H1 (cell line): ENCODE data around the gene KCNQ1. TPM values are rescaled to one million over a fixed set of nuclear protein-coding genes. Genes with fewer than 3 reads are reported as not detected.

Experiments
- FOSL1 ChIP-seq: IDR thresholded peaks from 2 replicates; pipeline ENCODE4 v1.6.1; 2011; ENCODE audit warnings: mild to moderate bottlenecking, low read depth, low read length, moderate library complexity; ENCODE audit not compliant: insufficient read depth
- HDAC2 ChIP-seq, 2 experiments: fragments of 300-600 bp in 1 of 2; sonication (generic) in 1 of 2; IDR thresholded peaks; 2 replicates each; pipeline ENCODE4 v1.6.1; 2011 to 2012; ENCODE audit warnings: low read depth in 2 of 2, low read length in 2 of 2, mild to moderate bottlenecking in 2 of 2, moderate library complexity in 2 of 2, borderline replicate concordance in 1 of 2, inconsistent platforms in 1 of 2
- NRF1 ChIP-seq: IDR thresholded peaks from 2 replicates; pipeline ENCODE4 v1.6.1; 2011; ENCODE audit warnings: mild to moderate bottlenecking, low read depth, low read length, improper control_type of control experiment
- POLR2AphosphoS5 ChIP-seq: IDR thresholded peaks from 2 replicates; pipeline ENCODE4 v1.6.1; 2011; ENCODE audit warnings: low read depth, low read length
- POU5F1 ChIP-seq: IDR thresholded peaks from 2 replicates; pipeline ENCODE4 v1.6.1; 2011; ENCODE audit warnings: low read depth, mild to moderate bottlenecking, low read length, moderate library complexity
- SIRT6 ChIP-seq: IDR thresholded peaks from one replicate; pipeline ENCODE4 v1.7.1; 2012; ENCODE audit warnings: low read length, inconsistent platforms
- TBP ChIP-seq: IDR thresholded peaks from 2 replicates; pipeline ENCODE4 v1.6.1; 2011; ENCODE audit warnings: low read depth, low read length, improper control_type of control experiment
- polyA plus RNA-seq, 7 experiments: library from polyadenylated mRNA; depleted of rRNA in 3 of 7; stranded (reverse) in 5 of 7; unstranded in 2 of 7; fragments of >200 nt in 5 of 7; fragments of 200-250 nt in 2 of 7; gene quantifications; 1 replicate in 5 of 7; 2 replicates in 1 of 7; 4 replicates in 1 of 7; pipeline versions ENCODE4 v1.2.1 to v1.2.3, GENCODE V29; 2011 to 2013; ENCODE audit warnings: missing spikeins in 2 of 7, mixed read lengths in 2 of 7
- total RNA-seq: library from RNA; stranded (reverse); fragmentation: NEBNext Ultra II Directional; extraction: Animal tissue kit (Norgen Biotek cat#: 25700); gene quantifications from 2 replicates; pipeline ENCODE4 v1.2.1, GENCODE V29; 2021
- TF ChIP-seq, protein P1 (sequence below): fragments of 300-600 bp; sonication (generic); IDR thresholded peaks from 2 replicates; pipeline ENCODE4 v1.7.1; 2012; ENCODE audit warnings: low read length, moderate library complexity, mild to moderate bottlenecking, inconsistent platforms; ENCODE audit not compliant: insufficient replicate concordance
- TF ChIP-seq, protein P2 (sequence below): IDR thresholded peaks from 2 replicates; pipeline ENCODE4 v1.6.1; 2011; ENCODE audit warnings: low read length, improper control_type of control experiment

KCNQ1 gene
- total and polyA plus RNA-seq, 2 of the 8 experiments (the other 6 are each of a cell fraction or from before 2014, with no cell fraction given), result 1.9 to 2.0 TPM

DNA sequence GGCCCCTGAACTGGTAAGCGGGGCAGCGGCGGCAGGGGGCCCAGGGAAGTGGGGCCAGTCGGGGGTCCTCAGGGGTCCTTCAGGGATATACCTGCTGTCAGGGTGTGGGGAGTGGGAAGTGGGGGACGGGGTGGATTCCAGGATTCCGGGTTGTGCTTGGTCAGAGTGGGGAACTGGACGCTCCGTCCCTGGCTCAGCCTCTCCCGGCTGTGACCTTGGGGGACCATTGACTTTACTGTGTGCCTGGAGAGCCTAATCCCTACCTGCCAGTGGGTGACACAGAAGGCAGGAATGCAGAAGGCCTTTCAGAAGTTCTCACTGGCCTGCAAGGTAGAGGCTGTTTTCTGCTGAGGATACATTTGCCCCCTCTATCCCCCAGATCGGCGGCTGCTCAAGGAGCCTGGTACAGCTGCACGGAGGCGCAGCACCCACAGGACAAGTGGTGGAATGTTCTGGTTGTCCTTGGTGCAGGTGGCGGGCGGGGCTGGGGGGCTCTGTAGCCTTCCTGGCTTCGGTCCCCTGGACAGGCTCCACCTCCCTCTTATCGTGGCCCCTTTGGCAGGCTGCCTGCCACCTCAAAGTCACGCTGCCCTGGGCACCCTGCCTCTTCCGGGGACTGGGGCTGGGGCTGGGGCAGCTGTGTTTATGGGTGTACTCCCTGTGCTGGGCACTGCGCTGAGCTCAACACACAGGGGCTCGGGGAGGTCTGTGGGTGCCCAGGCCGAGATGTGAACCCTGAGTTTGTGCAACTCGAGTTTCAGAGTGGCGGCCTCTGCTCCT, 18.4 kb downstream of the KCNQ1 start (continued):
- TF ChIP-seq, protein P1, sequence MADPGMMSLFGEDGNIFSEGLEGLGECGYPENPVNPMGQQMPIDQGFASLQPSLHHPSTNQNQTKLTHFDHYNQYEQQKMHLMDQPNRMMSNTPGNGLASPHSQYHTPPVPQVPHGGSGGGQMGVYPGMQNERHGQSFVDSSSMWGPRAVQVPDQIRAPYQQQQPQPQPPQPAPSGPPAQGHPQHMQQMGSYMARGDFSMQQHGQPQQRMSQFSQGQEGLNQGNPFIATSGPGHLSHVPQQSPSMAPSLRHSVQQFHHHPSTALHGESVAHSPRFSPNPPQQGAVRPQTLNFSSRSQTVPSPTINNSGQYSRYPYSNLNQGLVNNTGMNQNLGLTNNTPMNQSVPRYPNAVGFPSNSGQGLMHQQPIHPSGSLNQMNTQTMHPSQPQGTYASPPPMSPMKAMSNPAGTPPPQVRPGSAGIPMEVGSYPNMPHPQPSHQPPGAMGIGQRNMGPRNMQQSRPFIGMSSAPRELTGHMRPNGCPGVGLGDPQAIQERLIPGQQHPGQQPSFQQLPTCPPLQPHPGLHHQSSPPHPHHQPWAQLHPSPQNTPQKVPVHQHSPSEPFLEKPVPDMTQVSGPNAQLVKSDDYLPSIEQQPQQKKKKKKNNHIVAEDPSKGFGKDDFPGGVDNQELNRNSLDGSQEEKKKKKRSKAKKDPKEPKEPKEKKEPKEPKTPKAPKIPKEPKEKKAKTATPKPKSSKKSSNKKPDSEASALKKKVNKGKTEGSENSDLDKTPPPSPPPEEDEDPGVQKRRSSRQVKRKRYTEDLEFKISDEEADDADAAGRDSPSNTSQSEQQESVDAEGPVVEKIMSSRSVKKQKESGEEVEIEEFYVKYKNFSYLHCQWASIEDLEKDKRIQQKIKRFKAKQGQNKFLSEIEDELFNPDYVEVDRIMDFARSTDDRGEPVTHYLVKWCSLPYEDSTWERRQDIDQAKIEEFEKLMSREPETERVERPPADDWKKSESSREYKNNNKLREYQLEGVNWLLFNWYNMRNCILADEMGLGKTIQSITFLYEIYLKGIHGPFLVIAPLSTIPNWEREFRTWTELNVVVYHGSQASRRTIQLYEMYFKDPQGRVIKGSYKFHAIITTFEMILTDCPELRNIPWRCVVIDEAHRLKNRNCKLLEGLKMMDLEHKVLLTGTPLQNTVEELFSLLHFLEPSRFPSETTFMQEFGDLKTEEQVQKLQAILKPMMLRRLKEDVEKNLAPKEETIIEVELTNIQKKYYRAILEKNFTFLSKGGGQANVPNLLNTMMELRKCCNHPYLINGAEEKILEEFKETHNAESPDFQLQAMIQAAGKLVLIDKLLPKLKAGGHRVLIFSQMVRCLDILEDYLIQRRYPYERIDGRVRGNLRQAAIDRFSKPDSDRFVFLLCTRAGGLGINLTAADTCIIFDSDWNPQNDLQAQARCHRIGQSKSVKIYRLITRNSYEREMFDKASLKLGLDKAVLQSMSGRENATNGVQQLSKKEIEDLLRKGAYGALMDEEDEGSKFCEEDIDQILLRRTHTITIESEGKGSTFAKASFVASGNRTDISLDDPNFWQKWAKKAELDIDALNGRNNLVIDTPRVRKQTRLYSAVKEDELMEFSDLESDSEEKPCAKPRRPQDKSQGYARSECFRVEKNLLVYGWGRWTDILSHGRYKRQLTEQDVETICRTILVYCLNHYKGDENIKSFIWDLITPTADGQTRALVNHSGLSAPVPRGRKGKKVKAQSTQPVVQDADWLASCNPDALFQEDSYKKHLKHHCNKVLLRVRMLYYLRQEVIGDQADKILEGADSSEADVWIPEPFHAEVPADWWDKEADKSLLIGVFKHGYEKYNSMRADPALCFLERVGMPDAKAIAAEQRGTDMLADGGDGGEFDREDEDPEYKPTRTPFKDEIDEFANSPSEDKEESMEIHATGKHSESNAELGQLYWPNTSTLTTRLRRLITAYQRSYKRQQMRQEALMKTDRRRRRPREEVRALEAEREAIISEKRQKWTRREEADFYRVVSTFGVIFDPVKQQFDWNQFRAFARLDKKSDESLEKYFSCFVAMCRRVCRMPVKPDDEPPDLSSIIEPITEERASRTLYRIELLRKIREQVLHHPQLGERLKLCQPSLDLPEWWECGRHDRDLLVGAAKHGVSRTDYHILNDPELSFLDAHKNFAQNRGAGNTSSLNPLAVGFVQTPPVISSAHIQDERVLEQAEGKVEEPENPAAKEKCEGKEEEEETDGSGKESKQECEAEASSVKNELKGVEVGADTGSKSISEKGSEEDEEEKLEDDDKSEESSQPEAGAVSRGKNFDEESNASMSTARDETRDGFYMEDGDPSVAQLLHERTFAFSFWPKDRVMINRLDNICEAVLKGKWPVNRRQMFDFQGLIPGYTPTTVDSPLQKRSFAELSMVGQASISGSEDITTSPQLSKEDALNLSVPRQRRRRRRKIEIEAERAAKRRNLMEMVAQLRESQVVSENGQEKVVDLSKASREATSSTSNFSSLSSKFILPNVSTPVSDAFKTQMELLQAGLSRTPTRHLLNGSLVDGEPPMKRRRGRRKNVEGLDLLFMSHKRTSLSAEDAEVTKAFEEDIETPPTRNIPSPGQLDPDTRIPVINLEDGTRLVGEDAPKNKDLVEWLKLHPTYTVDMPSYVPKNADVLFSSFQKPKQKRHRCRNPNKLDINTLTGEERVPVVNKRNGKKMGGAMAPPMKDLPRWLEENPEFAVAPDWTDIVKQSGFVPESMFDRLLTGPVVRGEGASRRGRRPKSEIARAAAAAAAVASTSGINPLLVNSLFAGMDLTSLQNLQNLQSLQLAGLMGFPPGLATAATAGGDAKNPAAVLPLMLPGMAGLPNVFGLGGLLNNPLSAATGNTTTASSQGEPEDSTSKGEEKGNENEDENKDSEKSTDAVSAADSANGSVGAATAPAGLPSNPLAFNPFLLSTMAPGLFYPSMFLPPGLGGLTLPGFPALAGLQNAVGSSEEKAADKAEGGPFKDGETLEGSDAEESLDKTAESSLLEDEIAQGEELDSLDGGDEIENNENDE, result no peak
- TF ChIP-seq NRF1, result no peak
- no peak for TF ChIP-seq TBP
- TF ChIP-seq POLR2AphosphoS5, result no peak
- no peak for TF ChIP-seq SIRT6
- TF ChIP-seq, protein P2, sequence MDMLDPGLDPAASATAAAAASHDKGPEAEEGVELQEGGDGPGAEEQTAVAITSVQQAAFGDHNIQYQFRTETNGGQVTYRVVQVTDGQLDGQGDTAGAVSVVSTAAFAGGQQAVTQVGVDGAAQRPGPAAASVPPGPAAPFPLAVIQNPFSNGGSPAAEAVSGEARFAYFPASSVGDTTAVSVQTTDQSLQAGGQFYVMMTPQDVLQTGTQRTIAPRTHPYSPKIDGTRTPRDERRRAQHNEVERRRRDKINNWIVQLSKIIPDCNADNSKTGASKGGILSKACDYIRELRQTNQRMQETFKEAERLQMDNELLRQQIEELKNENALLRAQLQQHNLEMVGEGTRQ, result no peak
- TF ChIP-seq HDAC2 (IDR thresholded peaks at IDR 0.05; ENCODE audit: borderline replicate concordance in 1 of 2, low read depth in 2 of 2, low read length in 2 of 2), result no peak
- TF ChIP-seq POU5F1, result no peak
- no peak for TF ChIP-seq FOSL1
